CD4-positive, alpha-beta T cell (primary cell): ENCODE data around the gene USP25. TPM values are rescaled to one million over a fixed set of nuclear protein-coding genes. Genes with fewer than 3 reads are reported as not detected.
A peak's percentile ranks its signal among the peaks of the same experiment; 100 is the strongest.

Experiments
- ATAC-seq: fragments of 200-7000 bp; cut with Tn5 transposase; one replicate; pipeline ENCODE4 v1.10.0; 2022; ENCODE audit warnings: mild to moderate bottlenecking; ENCODE audit not compliant: poor library complexity
- CTCF ChIA-PET: fragments of 350-600 bp; sonication (Branson Sonifier 250); formaldehyde crosslinking; loops from one replicate; lab custom pipeline; 2021; ENCODE audit warnings: antibody characterized with exemption, inconsistent platforms; lab: Charles Lee
- POLR2A ChIA-PET: fragments of 350-600 bp; sonication (Branson Sonifier 250); formaldehyde crosslinking; loops from one replicate; lab custom pipeline; 2021; ENCODE audit warnings: antibody characterized with exemption, inconsistent platforms; lab: Charles Lee
- DNase-seq, 14 experiments: peaks; one replicate each; pipeline ENCODE4 v3.0.0-alpha.2; 2013 to 2020; ENCODE audit warnings: mixed read lengths in 2 of 14
- H3K27ac ChIP-seq, 2 donors: one replicate each; pipeline versions ENCODE4 v1.5.1 to v1.7.0; 2013; ENCODE audit warnings: low read length in 2 of 2, low read depth in 1 of 2, mild to moderate bottlenecking in 1 of 2
- H3K27me3 ChIP-seq, 2 experiments: 1 replicate in 1 of 2; 2 replicates in 1 of 2; pipeline versions ENCODE4 v1.6.1 to v1.7.0; 2013; ENCODE audit warnings: low read length in 2 of 2, control low read depth in 1 of 2, mild to moderate bottlenecking in 1 of 2, moderate library complexity in 1 of 2; ENCODE audit not compliant: insufficient read depth in 2 of 2, control insufficient read depth in 1 of 2
- H3K36me3 ChIP-seq: one replicate; pipeline ENCODE4 v1.6.1; 2013; ENCODE audit warnings: low read length, control low read depth; ENCODE audit not compliant: insufficient read depth
- H3K4me1 ChIP-seq: one replicate; pipeline ENCODE4 v1.6.1; 2013; ENCODE audit warnings: low read length, control low read depth; ENCODE audit not compliant: insufficient read depth
- H3K4me3 ChIP-seq: one replicate; pipeline ENCODE4 v1.5.1; 2013; ENCODE audit warnings: mild to moderate bottlenecking, low read length, moderate library complexity
- H3K9me3 ChIP-seq, 2 experiments: 1 replicate in 1 of 2; 2 replicates in 1 of 2; pipeline versions ENCODE4 v1.6.1 to v1.7.0; 2013; ENCODE audit warnings: low read length in 2 of 2, mild to moderate bottlenecking in 2 of 2, control low read depth in 1 of 2, moderate library complexity in 1 of 2; ENCODE audit not compliant: control insufficient read depth in 1 of 2, insufficient read depth in 1 of 2
- H3K27ac Mint-ChIP-seq: one replicate; pipeline ENCODE4 v1.8.0; 2020; ENCODE audit warnings: mixed read lengths
- H3K27me3 Mint-ChIP-seq: one replicate; pipeline ENCODE4 v1.8.0; 2021; ENCODE audit warnings: mixed read lengths
- H3K36me3 Mint-ChIP-seq: one replicate; pipeline ENCODE4 v1.8.0; 2021; ENCODE audit warnings: low read depth, mixed read lengths
- H3K4me1 Mint-ChIP-seq: one replicate; pipeline ENCODE4 v1.8.0; 2021; ENCODE audit warnings: low read depth, mixed read lengths
- H3K4me3 Mint-ChIP-seq: one replicate; pipeline ENCODE4 v1.8.0; 2020; ENCODE audit warnings: mild to moderate bottlenecking, mixed read lengths
- H3K9me3 Mint-ChIP-seq: one replicate; pipeline ENCODE4 v1.8.0; 2020; ENCODE audit warnings: mixed read lengths
- CTCF ChIP-seq: fragments of 200-600 bp; IDR thresholded peaks from one replicate; pipeline ENCODE4 v1.8.0; 2022; ENCODE audit warnings: antibody characterized with exemption, mild to moderate bottlenecking
- intact Hi-C, 2 experiments: fragments of 100-400 bp; cut with DNase I in 1 of 2; cut with micrococcal nuclease in 1 of 2; formaldehyde crosslinking; loops; one replicate each; pipeline versions ENCODE4 v1.15.1 to v1.9.0; 2023 to 2025; cut with DNase I, micrococcal nuclease
- total RNA-seq, 174 experiments: library from RNA in 2 of 174; stranded (reverse) in 2 of 174; gene quantifications; one replicate each; pipeline ENCODE4 v1.2.3 and lab custom pipeline; 2021 to 2026

USP25 gene
- total RNA-seq, 2 experiments from 2014 or later, result 45.0 to 49.2 TPM

- peaks cover 66% of the 10 kb centered on the region for H3K4me1 Mint-ChIP-seq
- H3K36me3 Mint-ChIP-seq, result peaks cover 68% of the 10 kb centered on the region
Measured at GRCh38 chr21:15795533-15795932, 65.8 kb downstream of the USP25 start.

GRCh38 chr21:15797577-15798363 lies 68.0 kb downstream of the USP25 start:
- no peak overlapping the region for H3K27ac Mint-ChIP-seq
- no peak overlapping the region for H3K4me3 Mint-ChIP-seq
- H3K9me3 ChIP-seq, result no peaks in the 10 kb centered on the region
- DNase-seq, result peak in 1 of 14 experiments; percentile 29
- peaks cover 83% of the 10 kb centered on the region for H3K36me3 Mint-ChIP-seq
- H3K4me1 ChIP-seq, result no peaks in the 10 kb centered on the region
- no peaks in the 10 kb centered on the region for H3K27me3 ChIP-seq
- H3K36me3 ChIP-seq, result peaks cover 15% of the 10 kb centered on the region
- TF ChIP-seq CTCF, result no peak
- peaks cover 74% of the 10 kb centered on the region for H3K4me1 Mint-ChIP-seq
- ChIA-PET CTCF (no interaction called here), POLR2A (interaction anchor here (1.2 kb wide), 1 partner anchor 23 kb away, joined by 3 read pairs; no protein-coding TSS in a partner anchor)
- H3K9me3 Mint-ChIP-seq, result no peaks in the 10 kb centered on the region
- no peak for ATAC-seq
- intact Hi-C loops, result no loop called here
- H3K27ac ChIP-seq, result no peak overlapping the region
- H3K4me3 ChIP-seq, result no peak overlapping the region
- H3K27me3 Mint-ChIP-seq, result no peaks in the 10 kb centered on the region

More at GRCh38 chr21:15795533-15795932, 65.8 kb downstream of the USP25 start:
- CTCF ChIA-PET, result no interaction called here
- no peak for DNase-seq
- Histone ChIP-seq H3K36me3 (peaks cover 15% of the 10 kb centered on the region), H3K27ac (no peak overlapping the region), H3K27me3 (no peaks in the 10 kb centered on the region), H3K9me3 (no peaks in the 10 kb centered on the region), H3K4me1 (no peaks in the 10 kb centered on the region), H3K4me3 (no peak overlapping the region)
- intact Hi-C loops, result no loop called here
- POLR2A ChIA-PET, result no interaction called here
- TF ChIP-seq CTCF, result no peak
- no peaks in the 10 kb centered on the region for H3K9me3 Mint-ChIP-seq
- no peak for ATAC-seq
- H3K27ac Mint-ChIP-seq, result peak overlapping the region; percentile 15
- no peaks in the 10 kb centered on the region for H3K27me3 Mint-ChIP-seq
- no peak overlapping the region for H3K4me3 Mint-ChIP-seq

GRCh38 chr21:15801352-15801863 lies 71.6 kb downstream of the USP25 start:
- no peaks in the 10 kb centered on the region for H3K9me3 Mint-ChIP-seq
- no peak for ATAC-seq
- H3K36me3 Mint-ChIP-seq, result peaks cover 86% of the 10 kb centered on the region
- H3K4me1 Mint-ChIP-seq, result peaks cover 48% of the 10 kb centered on the region
- no peak overlapping the region for H3K4me3 Mint-ChIP-seq
- H3K4me3 ChIP-seq, result no peak overlapping the region
- H3K27ac ChIP-seq, result no peak overlapping the region
- no peaks in the 10 kb centered on the region for H3K27me3 ChIP-seq
- peak overlapping the region; percentile 35 for H3K27ac Mint-ChIP-seq
- H3K27me3 Mint-ChIP-seq, result no peaks in the 10 kb centered on the region
- H3K36me3 ChIP-seq, result peaks cover 17% of the 10 kb centered on the region
- no peaks in the 10 kb centered on the region for H3K4me1 ChIP-seq
- POLR2A ChIA-PET, result no interaction called here
- CTCF ChIA-PET, result interaction anchor here (2.3 kb wide), 1 partner anchor 8 kb away, joined by 5 read pairs; no protein-coding TSS in a partner anchor
- no peaks in the 10 kb centered on the region for H3K9me3 ChIP-seq
- no peak for DNase-seq
- intact Hi-C loops, result no loop called here
- no peak for TF ChIP-seq CTCF
